ENCODE measurements around the gene VWF. TPM values are rescaled to one million over a fixed set of nuclear protein-coding genes. Genes with fewer than 3 reads are reported as not detected.

VWF gene
- total RNA-seq, 1 donor from 2014 or later: 0.10 TPM

GRCh38 chr12:6090803-6091202 is 33.7 kb downstream of the VWF start:
- H3K27ac Mint-ChIP-seq: peak overlapping the region; percentile 67
- peaks cover 15% of the 10 kb centered on the region for H3K4me1 Mint-ChIP-seq (ENCODE audit: low read depth)
- H3K36me3 Mint-ChIP-seq (ENCODE audit: insufficient read depth): no peaks in the 10 kb centered on the region
- H3K9me3 Mint-ChIP-seq (ENCODE audit: low read depth): peaks cover 2% of the 10 kb centered on the region
- TF ChIP-seq CTCF (IDR thresholded peaks at IDR 0.05; ENCODE audit: unreplicated experiment): no peak
- no peak overlapping the region for H3K4me3 Mint-ChIP-seq (ENCODE audit: low read depth)
- peaks cover 3% of the 10 kb centered on the region for H3K27me3 Mint-ChIP-seq
- no peak for DNase-seq (ENCODE audit: low spot score, unreplicated experiment)

DNA sequence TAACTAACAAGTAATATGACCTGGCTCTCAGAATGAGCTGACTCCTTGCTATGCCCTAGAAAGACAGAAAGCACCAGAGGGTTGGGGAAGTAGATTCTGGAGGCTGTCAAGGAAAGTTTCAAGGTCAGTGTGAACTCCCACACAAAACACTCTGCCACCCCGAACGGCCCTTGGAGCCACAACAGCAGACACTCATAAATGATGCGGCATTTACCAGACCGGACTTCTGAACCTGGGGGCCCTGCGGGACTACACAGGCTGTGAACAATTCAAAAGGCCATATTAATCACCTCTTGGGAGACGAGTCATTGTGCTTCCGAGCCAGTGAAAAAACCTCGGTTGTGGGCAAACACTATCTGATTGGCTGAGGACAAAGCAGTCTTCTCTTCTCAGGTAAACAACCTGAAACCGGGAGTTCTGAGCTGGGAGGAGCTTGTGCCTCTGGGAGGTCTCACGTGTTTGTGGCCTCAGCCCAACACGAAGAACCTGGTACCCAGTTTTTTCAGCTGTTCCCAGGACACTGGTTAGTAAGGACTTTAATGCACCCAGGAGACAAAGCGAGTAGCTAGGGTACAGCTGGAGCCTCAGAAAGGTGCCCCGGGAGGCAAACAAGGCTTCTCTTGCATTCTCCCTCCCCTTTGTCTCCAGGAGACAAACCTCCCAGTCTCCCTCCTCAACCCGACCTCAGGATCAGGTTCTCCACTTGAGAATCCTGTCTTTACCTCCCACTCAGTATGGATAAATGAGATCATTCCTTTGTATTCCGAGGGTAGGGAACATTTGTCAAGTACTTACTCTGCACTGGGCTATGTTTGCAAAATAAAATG is 35.3 kb downstream of the VWF start:
- no peak overlapping the region for H3K4me3 Mint-ChIP-seq (ENCODE audit: low read depth)
- no peak for TF ChIP-seq CTCF (IDR thresholded peaks at IDR 0.05; ENCODE audit: unreplicated experiment)
- DNase-seq (ENCODE audit: low spot score, unreplicated experiment): no peak
- H3K4me1 Mint-ChIP-seq (ENCODE audit: low read depth): peaks cover 26% of the 10 kb centered on the region
- peaks cover 3% of the 10 kb centered on the region for H3K27me3 Mint-ChIP-seq
- no peaks in the 10 kb centered on the region for H3K36me3 Mint-ChIP-seq (ENCODE audit: insufficient read depth)
- H3K9me3 Mint-ChIP-seq (ENCODE audit: low read depth): peaks cover 2% of the 10 kb centered on the region
- peak overlapping the region; percentile 89 for H3K27ac Mint-ChIP-seq

- Mint-ChIP-seq H3K36me3 (ENCODE audit: insufficient read depth) (no peaks in the 10 kb centered on the region), H3K4me3 (ENCODE audit: low read depth) (no peak overlapping the region), H3K9me3 (ENCODE audit: low read depth) (no peaks in the 10 kb centered on the region), H3K4me1 (ENCODE audit: low read depth) (peaks cover 27% of the 10 kb centered on the region), H3K27me3 (peaks cover 3% of the 10 kb centered on the region), H3K27ac (peak overlapping the region; percentile 1)
- no peak for DNase-seq (ENCODE audit: low spot score, unreplicated experiment)
- TF ChIP-seq CTCF (IDR thresholded peaks at IDR 0.05; ENCODE audit: unreplicated experiment): no peak
These were observed 38.2 kb downstream of the VWF start for GRCh38 chr12:6086316-6086715.

DNA sequence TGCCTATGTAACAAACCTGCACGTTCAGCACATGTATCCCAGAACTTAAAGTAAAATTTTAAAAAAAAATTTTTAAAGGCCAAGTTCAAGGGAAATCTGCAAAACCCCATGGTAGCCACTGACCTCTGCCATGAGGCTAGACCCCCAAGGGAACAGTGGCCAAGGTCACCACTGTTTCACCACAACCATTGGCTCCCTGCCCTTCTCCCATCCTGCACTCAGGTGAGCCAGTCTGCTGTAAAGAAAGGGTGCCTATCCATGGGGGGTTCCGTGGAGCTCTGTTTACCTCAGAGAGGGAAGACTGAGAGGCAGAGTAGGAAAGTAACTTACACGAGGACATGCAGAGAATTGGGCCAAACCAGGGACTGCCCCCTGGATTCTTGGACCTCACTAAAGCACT is 38.6 kb downstream of the VWF start:
- TF ChIP-seq CTCF (IDR thresholded peaks at IDR 0.05; ENCODE audit: unreplicated experiment): no peak
- peaks cover 27% of the 10 kb centered on the region for H3K4me1 Mint-ChIP-seq (ENCODE audit: low read depth)

DNA sequence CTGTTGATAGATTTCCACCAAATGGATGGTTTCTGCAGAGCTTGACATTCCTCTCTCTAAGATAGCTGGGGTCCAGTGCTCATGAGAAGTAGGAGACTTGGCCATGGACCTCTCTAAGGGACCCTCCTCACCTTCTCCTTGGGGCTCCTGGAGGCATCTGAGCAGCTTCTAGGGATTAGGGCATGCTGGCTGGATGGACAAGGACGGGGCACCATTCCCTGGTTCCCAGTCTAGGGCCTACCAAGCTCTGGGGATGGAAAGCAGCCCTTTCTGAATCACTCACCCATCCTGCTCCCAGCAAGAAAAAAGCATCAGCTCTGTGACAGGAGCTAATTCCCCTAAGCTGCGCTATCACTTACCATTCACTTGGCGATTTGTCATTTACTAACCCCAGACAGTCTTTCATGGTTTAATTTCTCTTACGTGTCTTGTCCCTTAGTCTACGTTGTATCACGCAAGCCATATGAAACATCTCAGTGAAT is 39.5 kb downstream of the VWF start:
- H3K4me1 Mint-ChIP-seq (ENCODE audit: low read depth): peaks cover 27% of the 10 kb centered on the region
- peak overlapping the region; percentile 97 for H3K27ac Mint-ChIP-seq
- no peak overlapping the region for H3K4me3 Mint-ChIP-seq (ENCODE audit: low read depth)
- no peak for TF ChIP-seq CTCF (IDR thresholded peaks at IDR 0.05; ENCODE audit: unreplicated experiment)
- peaks cover 2% of the 10 kb centered on the region for H3K27me3 Mint-ChIP-seq
- no peak for DNase-seq (ENCODE audit: low spot score, unreplicated experiment)
- H3K36me3 Mint-ChIP-seq (ENCODE audit: insufficient read depth): no peaks in the 10 kb centered on the region
- H3K9me3 Mint-ChIP-seq (ENCODE audit: low read depth): no peaks in the 10 kb centered on the region

More for the DNA sequence above, 38.6 kb downstream of the VWF start:
- Mint-ChIP-seq H3K27me3 (peaks cover 3% of the 10 kb centered on the region), H3K36me3 (ENCODE audit: insufficient read depth) (no peaks in the 10 kb centered on the region), H3K27ac (no peak overlapping the region), H3K4me3 (ENCODE audit: low read depth) (no peak overlapping the region), H3K9me3 (ENCODE audit: low read depth) (no peaks in the 10 kb centered on the region)
- no peak for DNase-seq (ENCODE audit: low spot score, unreplicated experiment)
